GM12878 (cell line): ENCODE data around the gene NAV1. TPM values are rescaled to one million over a fixed set of nuclear protein-coding genes. Genes with fewer than 3 reads are reported as not detected.

Experiments
- ATAC-seq: fragments of 200-7000 bp; cut with Tn5 transposase; 3 replicates; pipeline ENCODE4 v1.9.1; 2020; ENCODE audit warnings: mild to moderate bottlenecking, moderate library complexity
- Bru-seq: library from RNA; stranded (reverse); fragments of 400-500 nt; gene quantifications from one replicate; lab custom pipeline; 2021; lab: Mats Ljungman, UMichigan
- BruChase-seq, 2 experiments: library from RNA; stranded (reverse); fragments of 400-500 nt; gene quantifications; one replicate each; lab custom pipeline; 2021; lab: Mats Ljungman, UMichigan
- BruUV-seq: library from RNA; stranded (reverse); fragments of 400-500 nt; replicated peaks from 2 replicates; lab custom pipeline; 2021; lab: Mats Ljungman, UMichigan
- CTCF ChIA-PET: fragments of 300-600 bp; sonication (Branson Sonifier 250); formaldehyde crosslinking; extraction: SDS; loops from one replicate; lab custom pipeline; 2021; ENCODE audit warnings: inconsistent platforms; lab: Yijun Ruan, JAX
- POLR2A ChIA-PET: fragments of 350-600 bp; formaldehyde crosslinking; extraction: SDS; loops from one replicate; lab custom pipeline; 2021; ENCODE audit warnings: inconsistent platforms; lab: Charles Lee
- RAD21 ChIA-PET: fragments of 300-600 bp; sonication (Branson Sonifier 250); formaldehyde crosslinking; loops from one replicate; lab custom pipeline; 2023; ENCODE audit warnings: antibody characterized with exemption; ENCODE audit not compliant: unreplicated experiment; lab: Charles Lee
- SMC1A ChIA-PET: fragments of 300-600 bp; sonication (Branson Sonifier 250); formaldehyde crosslinking; loops from one replicate; lab custom pipeline; 2023; ENCODE audit not compliant: unreplicated experiment, uncharacterized antibody; lab: Charles Lee
- DNase-seq: peaks from one replicate; pipeline ENCODE4 v3.0.0-alpha.2; 2011; ENCODE audit warnings: low read depth, low spot score
- FAIRE-seq: peaks from 3 replicates; lab custom pipeline; 2011; peaks lifted over from hg19 to GRCh38; lab: Jason Lieb, UNC
- H2AFZ ChIP-seq: 2 replicates; pipeline ENCODE4 v1.6.0; 2011; ENCODE audit warnings: low read depth, low read length, control low read depth; ENCODE audit not compliant: control insufficient read depth
- H3K27ac ChIP-seq: 2 replicates; pipeline ENCODE4 v1.5.1; 2011; ENCODE audit warnings: control low read depth; ENCODE audit not compliant: control insufficient read depth, insufficient read depth
- H3K27me3 ChIP-seq, 2 experiments: replicated peaks in 1 of 2; 2 replicates each; pipeline versions ENCODE4 v1.6.0 to v1.6.1; 2011; ENCODE audit warnings: low read length in 1 of 2; ENCODE audit not compliant: control insufficient read depth in 2 of 2, insufficient read depth in 2 of 2
- H3K36me3 ChIP-seq, 2 experiments: 2 replicates each; pipeline ENCODE4 v1.5.1; 2011; ENCODE audit warnings: low read length in 1 of 2; ENCODE audit not compliant: control insufficient read depth in 2 of 2, insufficient read depth in 2 of 2
- H3K4me1 ChIP-seq: 2 replicates; pipeline ENCODE4 v1.6.1; 2011; ENCODE audit warnings: mild to moderate bottlenecking, low read length, moderate library complexity, mixed read lengths; ENCODE audit not compliant: control insufficient read depth, insufficient read depth
- H3K4me2 ChIP-seq: 2 replicates; pipeline ENCODE4 v1.6.0; 2011; ENCODE audit warnings: control low read depth; ENCODE audit not compliant: control insufficient read depth, insufficient read depth
- H3K4me3 ChIP-seq: fragments of 200-600 bp; sonication (generic); 2 replicates; pipeline ENCODE4 v1.5.1; 2016
- H3K79me2 ChIP-seq: 2 replicates; pipeline ENCODE4 v1.6.0; 2011; ENCODE audit warnings: low read length; ENCODE audit not compliant: control insufficient read depth, insufficient read depth
- H3K9ac ChIP-seq: 2 replicates; pipeline ENCODE4 v1.8.0; 2011; ENCODE audit warnings: low read length, control low read depth, mixed read lengths; ENCODE audit not compliant: control insufficient read depth, insufficient read depth
- H3K9me3 ChIP-seq: replicated peaks from 3 replicates; pipeline ENCODE4 v1.5.1; 2011; ENCODE audit warnings: mild to moderate bottlenecking, low read length; ENCODE audit not compliant: control insufficient read depth, insufficient read depth
- H4K20me1 ChIP-seq: 2 replicates; pipeline ENCODE4 v1.6.0; 2011; ENCODE audit not compliant: control insufficient read depth, insufficient read depth
- BHLHE40 ChIP-seq, 2 experiments: fragments of 450-650 bp in 1 of 2; IDR thresholded peaks; 2 replicates each; pipeline ENCODE4 v1.6.1; 2011 to 2017; ENCODE audit warnings: low read depth in 2 of 2, borderline replicate concordance in 1 of 2, improper control_type of control experiment in 1 of 2, low read length in 1 of 2, mild to moderate bottlenecking in 1 of 2
- EZH2 ChIP-seq: IDR thresholded peaks from 2 replicates; pipeline ENCODE4 v1.6.1; 2012; ENCODE audit warnings: low read depth, mild to moderate bottlenecking, control low read depth, inconsistent platforms, low read length, borderline replicate concordance; ENCODE audit not compliant: control insufficient read depth
- NR2F1 ChIP-seq: fragments of 450-650 bp; conservative IDR thresholded peaks from 2 replicates; pipeline ENCODE4 v1.6.1; 2017; ENCODE audit warnings: mild to moderate bottlenecking
- RFX5 ChIP-seq: IDR thresholded peaks from 2 replicates; pipeline ENCODE4 v1.6.1; 2011; ENCODE audit warnings: low read depth, low read length, improper control_type of control experiment
- SP1 ChIP-seq: IDR thresholded peaks from one replicate; pipeline ENCODE4 v1.6.1; 2011; ENCODE audit warnings: low read depth, low read length
- SUZ12 ChIP-seq: fragments of 200-600 bp; sonication (generic); IDR thresholded peaks from one replicate; pipeline ENCODE4 v1.6.1; 2018; ENCODE audit warnings: antibody characterized with exemption, mild to moderate bottlenecking; ENCODE audit not compliant: unreplicated experiment
- WGBS: methylation state at CpG from one replicate; pipeline ENCODE4 v1.1.6; 2016; ENCODE audit warnings: low lambda C conversion rate; ENCODE audit not compliant: insufficient replicate concordance, insufficient coverage; ENCODE audit errors: missing lambda C conversion rate; 5-methylcytosine and 5-hydroxymethylcytosine counted together
- in situ Hi-C: fragments of 300-500 bp; cut with MboI; formaldehyde crosslinking; loops from 9 replicates; pipeline ENCODE4 v1.14.3; 2018; ENCODE audit warnings: mixed read lengths
- intact Hi-C: fragments of 100-400 bp; cut with micrococcal nuclease; formaldehyde crosslinking; loops from one replicate; pipeline ENCODE4 v1.14.2; 2022; ENCODE audit not compliant: unreplicated experiment
- long read RNA-seq, 2 experiments: library from polyadenylated mRNA; unstranded; transcript quantifications; one replicate each; pipeline ENCODE4 v2.0.0, GENCODE V29; 2019 to 2020
- polyA minus RNA-seq, 3 experiments: library from RNA; depleted of rRNA, polyadenylated mRNA; stranded (reverse); fragments of >200 nt; gene quantifications; 2 replicates each; pipeline ENCODE4 v1.2.3, GENCODE V29; 2011
- polyA plus RNA-seq, 11 experiments: library from polyadenylated mRNA; depleted of rRNA in 4 of 11; unstranded in 6 of 11; stranded (reverse) in 5 of 11; fragments of >200 nt; fragmentation: Nextera tagmentation in 4 of 11; fragmentation: Illumina TruSeq in 1 of 11; extraction: Ambion mirVana in 4 of 11; extraction: Trizol in 1 of 11; gene quantifications; 1 replicate in 1 of 11; 2 replicates in 10 of 11; pipeline versions ENCODE4 v1.2.1 to v1.2.3, GENCODE V29; 2011 to 2016; ENCODE audit warnings: inconsistent platforms in 2 of 11, missing spikeins in 2 of 11, low read depth in 1 of 11
- total RNA-seq, 4 experiments: library from RNA; depleted of rRNA in 3 of 4; stranded (reverse); fragments of >200 nt in 3 of 4; fragmentation: Illumina TruSeq in 1 of 4; extraction: Trizol in 1 of 4; gene quantifications; 2 replicates each; pipeline versions ENCODE4 v1.2.1 to v1.2.3, GENCODE V29; 2013 to 2021

Gene NAV1, protein sequence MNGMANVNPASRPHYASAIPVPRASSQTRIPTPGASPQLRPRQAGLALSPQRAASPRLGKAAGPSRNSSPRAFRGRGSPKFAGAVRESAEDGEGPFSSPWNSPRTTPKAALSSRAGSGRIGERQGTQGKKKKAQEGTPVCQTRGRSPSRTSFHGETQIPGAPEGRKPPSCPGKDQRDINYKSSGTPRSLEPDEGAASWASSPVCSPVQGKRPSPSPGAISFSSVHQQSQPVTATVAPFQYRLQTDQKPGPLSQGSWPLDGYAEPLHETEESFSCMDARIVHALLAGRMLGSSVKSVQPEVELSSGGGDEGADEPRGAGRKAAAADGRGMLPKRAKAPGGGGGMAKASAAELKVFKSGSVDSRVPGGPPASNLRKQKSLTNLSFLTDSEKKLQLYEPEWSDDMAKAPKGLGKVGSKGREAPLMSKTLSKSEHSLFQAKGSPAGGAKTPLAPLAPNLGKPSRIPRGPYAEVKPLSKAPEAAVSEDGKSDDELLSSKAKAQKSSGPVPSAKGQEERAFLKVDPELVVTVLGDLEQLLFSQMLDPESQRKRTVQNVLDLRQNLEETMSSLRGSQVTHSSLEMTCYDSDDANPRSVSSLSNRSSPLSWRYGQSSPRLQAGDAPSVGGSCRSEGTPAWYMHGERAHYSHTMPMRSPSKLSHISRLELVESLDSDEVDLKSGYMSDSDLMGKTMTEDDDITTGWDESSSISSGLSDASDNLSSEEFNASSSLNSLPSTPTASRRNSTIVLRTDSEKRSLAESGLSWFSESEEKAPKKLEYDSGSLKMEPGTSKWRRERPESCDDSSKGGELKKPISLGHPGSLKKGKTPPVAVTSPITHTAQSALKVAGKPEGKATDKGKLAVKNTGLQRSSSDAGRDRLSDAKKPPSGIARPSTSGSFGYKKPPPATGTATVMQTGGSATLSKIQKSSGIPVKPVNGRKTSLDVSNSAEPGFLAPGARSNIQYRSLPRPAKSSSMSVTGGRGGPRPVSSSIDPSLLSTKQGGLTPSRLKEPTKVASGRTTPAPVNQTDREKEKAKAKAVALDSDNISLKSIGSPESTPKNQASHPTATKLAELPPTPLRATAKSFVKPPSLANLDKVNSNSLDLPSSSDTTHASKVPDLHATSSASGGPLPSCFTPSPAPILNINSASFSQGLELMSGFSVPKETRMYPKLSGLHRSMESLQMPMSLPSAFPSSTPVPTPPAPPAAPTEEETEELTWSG (N-terminal part only)
- 3.6 and 5.0 TPM in 2 replicates for total RNA-seq (2013; cell fraction: nucleolus; rRNA removed)
- total RNA-seq (2014; rRNA removed) (0.11 and 0.45 TPM in 2 replicates), total RNA-seq (2014; rRNA removed; fragmentation: Illumina TruSeq; extraction: Trizol) (0.09 and 0.64 TPM in 2 replicates), total RNA-seq (2021) (1.3 and 1.5 TPM in 2 replicates), polyA plus RNA-seq (2011; rRNA removed) (0.26 and 0.37 TPM in 2 replicates), polyA plus RNA-seq (2014; fragmentation: Illumina TruSeq; extraction: Trizol) (0.54 and 0.81 TPM in 2 replicates), polyA plus RNA-seq (2014; fragmentation: Nextera tagmentation; extraction: Ambion mirVana) (under 1 TPM; 0.04 to 0.05 TPM), polyA plus RNA-seq (2014; rRNA removed) (0.19 and 0.47 TPM in 2 replicates), polyA plus RNA-seq (2016; fragmentation: Nextera tagmentation; extraction: Ambion mirVana) (under 1 TPM; 0.35 to 0.45 TPM), polyA minus RNA-seq (2011; rRNA and poly(A)+ RNA removed) (0.29 and 0.57 TPM in 2 replicates), Bru-seq, nascent RNA (percentile 38 among the genes with signal in this experiment), BruChase-seq, experiment 1, labeled RNA remaining after a 6-hour chase (percentile 36 among the genes with signal in this experiment), BruChase-seq, experiment 2, labeled RNA remaining after a 2-hour chase (percentile 33 among the genes with signal in this experiment)
- 0.21 TPM for polyA plus RNA-seq (2011; ENCODE audit: low read depth)
- polyA plus RNA-seq (2011; cell fraction: cytosol; rRNA removed), result 0.17 and 0.25 TPM in 2 replicates
- polyA plus RNA-seq (2011; cell fraction: nucleus; rRNA removed), result 0.70 and 0.78 TPM in 2 replicates
- 0.38 and 0.62 TPM in 2 replicates for polyA plus RNA-seq (2012)
- 0.52 and 0.80 TPM in 2 replicates for polyA minus RNA-seq (2011; cell fraction: cytosol; rRNA and poly(A)+ RNA removed)
- polyA minus RNA-seq (2011; cell fraction: nucleus; rRNA and poly(A)+ RNA removed), result 0.48 and 0.96 TPM in 2 replicates
- long read RNA-seq, experiment 1, result 0 reads
- long read RNA-seq, experiment 2, partial matches to known transcripts, result 1 of 2 reads
- long read RNA-seq, experiment 2, other reads (novel, unspliced or antisense), result 1 of 2 reads

DNA sequence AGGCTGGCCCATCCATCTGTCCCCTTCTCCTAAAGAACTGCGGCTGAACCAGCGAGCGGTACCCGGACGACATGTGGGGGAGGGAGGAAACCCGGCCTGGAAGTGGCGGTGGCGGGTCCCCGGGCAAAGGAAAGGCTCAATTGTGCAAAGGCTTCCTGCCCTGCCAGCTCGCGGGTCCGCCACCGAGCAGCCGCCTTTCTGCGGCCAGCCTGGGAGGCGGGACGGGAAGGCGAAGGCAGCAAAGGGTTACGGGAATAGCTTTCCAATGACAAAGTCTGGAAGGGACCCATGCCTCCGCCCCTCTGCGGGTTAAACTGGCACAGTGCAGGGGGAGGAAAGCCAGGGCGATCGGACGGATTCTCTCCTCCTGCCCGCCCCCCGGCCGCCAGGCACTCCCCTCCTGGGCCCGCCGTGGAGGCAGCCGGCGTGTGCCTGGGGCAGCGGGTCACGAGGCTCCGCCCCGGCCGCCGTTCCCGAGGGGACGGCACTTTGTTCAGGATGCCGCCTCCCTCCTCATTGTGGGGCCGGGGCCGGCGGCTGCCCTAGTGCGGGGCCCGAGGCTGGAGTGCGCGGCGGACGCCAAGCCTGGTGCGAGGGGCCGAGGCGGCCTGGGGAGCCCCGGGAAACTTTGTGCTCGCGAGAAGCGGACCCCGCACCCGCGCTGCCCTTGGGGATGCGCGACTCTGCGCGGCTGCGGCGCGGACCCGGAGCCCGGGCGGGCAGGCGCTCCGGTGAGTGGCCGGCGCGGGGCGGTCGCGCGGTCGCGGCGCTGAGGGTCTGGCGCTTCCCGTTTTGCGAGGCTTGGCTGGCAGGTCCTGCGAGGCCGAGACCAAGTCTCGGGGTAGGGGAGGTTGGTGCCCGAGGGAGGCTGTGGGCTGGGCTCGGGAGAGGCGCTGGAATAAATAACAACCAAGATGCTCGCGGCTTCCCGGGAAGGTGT lies at the start of gene NAV1:
Gene NAV1, plus strand, starts transcription at position 516 of the 940 bp plus-strand sequence. CDS start 83,758 bp downstream, outside the sequence.
- Histone ChIP-seq H3K27me3 (peaks cover 13 to 31% of the 10 kb centered on the region in 2 experiments), H4K20me1 (0 out of 2 replicates have a peak, but pooled peaks cover 5% of the 10 kb centered on the region), H3K4me1 (no peaks in the 10 kb centered on the region), H3K9me3 (no peaks in the 10 kb centered on the region), H3K4me2 (peak within 1 kb of the TSS; percentile 63; the same call in 1 of the 2 replicates), H3K27ac (no peak within 1 kb of the TSS), H3K4me3 (peak within 1 kb of the TSS; percentile 39; the same call in 1 of the 2 replicates), H2AFZ (no peak within 1 kb of the TSS), H3K9ac (no peak within 1 kb of the TSS), H3K79me2 (no peaks in the 10 kb centered on the region), H3K36me3 (no peaks in the 10 kb centered on the region)
- CTCF ChIA-PET, result interaction anchor here (0.7 to 2.2 kb wide), 2 partner anchors 21 to 91 kb away, joined by 3 to 9 read pairs; no protein-coding TSS in a partner anchor
- intact Hi-C loops (no loop called here), in situ Hi-C loops (no loop called here)
- WGBS, result 1% methylated on average over 67 of the region's 93 CpGs
- POLR2A ChIA-PET, result no interaction called here
- BruUV-seq, result no TSS peak
- TF ChIP-seq RFX5, result no peak
- peak; percentile 14; the same call in 1 of the 2 replicates for TF ChIP-seq NR2F1
- peak in 1 of 2 experiments; percentile 25; a peak in 1 of 4 replicates for TF ChIP-seq BHLHE40 (IDR thresholded peaks at IDR 0.05; ENCODE audit: borderline replicate concordance in 1 of 2, low read depth in 2 of 2, low read length in 1 of 2)
- peak; percentile 95; the same call in 1 of the 2 replicates for TF ChIP-seq EZH2
- peak; percentile 91 for TF ChIP-seq SUZ12
- TF ChIP-seq SP1, result no peak
- FAIRE-seq (no peak), DNase-seq (no peak), ATAC-seq (peak; percentile 36)
- RAD21 ChIA-PET, result no interaction called here
- SMC1A ChIA-PET, result no interaction called here
